ENCODE data around the gene SLC38A3. TPM values are rescaled to one million over a fixed set of nuclear protein-coding genes. Genes with fewer than 3 reads are reported as not detected.

SLC38A3 gene
- total RNA-seq, 1 donor from 2014 or later: not detected

- Histone ChIP-seq H3K4me1 (peaks cover 0 to 20% of the 10 kb centered on the region in 2 donors), H3K4me3 (no peak overlapping the region), H3K36me3 (no peaks in the 10 kb centered on the region), H3K9me3 (no peaks in the 10 kb centered on the region), H3K27me3 (no peaks in the 10 kb centered on the region), H3K27ac (no peak overlapping the region)
- intact Hi-C loops (cut with DNase I): no loop called here
- no peak for TF ChIP-seq CTCF (IDR thresholded peaks at IDR 0.05)
- no peak for DNase-seq (ENCODE audit: low spot score in 2 of 2)
Observed at GRCh38 chr3:50230794-50231125, 25.7 kb downstream of the SLC38A3 start.

GRCh38 chr3:50231581-50231980, 26.5 kb downstream of the SLC38A3 start:
- Histone ChIP-seq H3K36me3 (no peaks in the 10 kb centered on the region), H3K27me3 (no peaks in the 10 kb centered on the region), H3K4me3 (no peak overlapping the region), H3K27ac (no peak overlapping the region), H3K9me3 (no peaks in the 10 kb centered on the region), H3K4me1 (peaks cover 0 to 15% of the 10 kb centered on the region in 2 donors)
- DNase-seq (ENCODE audit: low spot score in 2 of 2): no peak
- no peak for TF ChIP-seq CTCF (IDR thresholded peaks at IDR 0.05)
- intact Hi-C loops (cut with DNase I): no loop called here

GRCh38 chr3:50232303-50232702, 27.2 kb downstream of the SLC38A3 start:
- intact Hi-C loops (cut with DNase I): no loop called here
- no peak for TF ChIP-seq CTCF (IDR thresholded peaks at IDR 0.05)
- no peaks in the 10 kb centered on the region for H3K36me3 ChIP-seq

GRCh38 chr3:50233176-50233575, 28.1 kb downstream of the SLC38A3 start:
- no peaks in the 10 kb centered on the region for H3K36me3 ChIP-seq
- no peaks in the 10 kb centered on the region for H3K27me3 ChIP-seq
- no peak overlapping the region for H3K27ac ChIP-seq
- no peaks in the 10 kb centered on the region for H3K9me3 ChIP-seq
- no peak overlapping the region for H3K4me3 ChIP-seq
- TF ChIP-seq CTCF (IDR thresholded peaks at IDR 0.05): no peak
- intact Hi-C loops (cut with DNase I): no loop called here
- DNase-seq (ENCODE audit: low spot score in 2 of 2): no peak
- peaks cover under 1 to 5% of the 10 kb centered on the region in 2 donors for H3K4me1 ChIP-seq

More at GRCh38 chr3:50232303-50232702, 27.2 kb downstream of the SLC38A3 start:
- H3K4me1 ChIP-seq: peaks cover 0 to 9% of the 10 kb centered on the region in 2 donors
- no peak for DNase-seq (ENCODE audit: low spot score in 2 of 2)
- no peak overlapping the region for H3K4me3 ChIP-seq
- H3K27ac ChIP-seq: no peak overlapping the region
- H3K27me3 ChIP-seq: no peaks in the 10 kb centered on the region
- no peaks in the 10 kb centered on the region for H3K9me3 ChIP-seq

GRCh38 chr3:50235716-50236483, 30.8 kb downstream of the SLC38A3 start, which contains the start of gene GNAI2:
GNAI2 (plus strand) TSS chr3:50236204; CDS start chr3:50236336, 132 bp downstream.
- intact Hi-C loops (cut with DNase I): loop anchor here (1.0 kb wide), 1 partner anchor 9 kb away; no protein-coding TSS in a partner anchor
- peak within 1 kb of the TSS; percentile 92 to 95 for H3K27ac ChIP-seq
- H3K36me3 ChIP-seq: peaks cover 5 to 10% of the 10 kb centered on the region in 2 donors
- peaks cover 22 to 23% of the 10 kb centered on the region in 2 donors for H3K4me1 ChIP-seq
- no peaks in the 10 kb centered on the region for H3K9me3 ChIP-seq
- peak in 1 of 3 experiments; percentile 32 for TF ChIP-seq CTCF (IDR thresholded peaks at IDR 0.05)
- peak; percentile 98 to 99 for DNase-seq (ENCODE audit: low spot score in 2 of 2)
- H3K4me3 ChIP-seq: peak within 1 kb of the TSS; percentile 96 to 97
- H3K27me3 ChIP-seq: no peaks in the 10 kb centered on the region

Measured in ascending aorta (tissue), 2 donors.